SK-N-MC (cell line): ENCODE data around the gene BTF3L4.

Experiments used
- EZH2 ChIP-seq: fragments of 200-600 bp; sonication (generic); IDR thresholded peaks from one replicate; pipeline ENCODE4 v1.6.1; 2017; ENCODE audit warnings: antibody characterized with exemption
- FOXP2 ChIP-seq: optimal IDR thresholded peaks from 2 replicates; pipeline ENCODE3; 2011; ENCODE audit warnings: mild to moderate bottlenecking, moderate library complexity; ENCODE audit not compliant: insufficient read depth; ENCODE audit errors: extremely low read length, control extremely low read depth
- POLR2AphosphoS5 ChIP-seq: IDR thresholded peaks from 2 replicates; pipeline ENCODE4 v1.6.1; 2012; ENCODE audit warnings: mild to moderate bottlenecking, low read depth, low read length, borderline replicate concordance

GRCh38 chr1:52028328-52028727 is 27.8 kb upstream of the BTF3L4 start:
- TF ChIP-seq POLR2AphosphoS5 (no peak), FOXP2 (no peak), EZH2 (no peak)
